HepG2 (cell line): ENCODE results near the gene PLEKHA3. TPM values are rescaled to one million over a fixed set of nuclear protein-coding genes. Genes with fewer than 3 reads are reported as not detected.

ENCODE experiments used
- GPBP1L1 ChIP-seq: sonication (generic); formaldehyde crosslinking; IDR thresholded peaks from 2 replicates; pipeline ENCODE4 v1.5.0; 2020; ENCODE audit warnings: mild to moderate bottlenecking, missing genetic modification reagents
- HDAC6 ChIP-seq: fragments of 200-600 bp; sonication (generic); IDR thresholded peaks from 2 replicates; pipeline ENCODE4 v1.7.0; 2017; ENCODE audit warnings: mild to moderate bottlenecking, antibody characterized with exemption, low read length, low read depth
- KLF11 ChIP-seq: IDR thresholded peaks from 2 replicates; pipeline ENCODE4 v1.6.1; 2016; ENCODE audit warnings: missing compliant biosample characterization
- MED1 ChIP-seq: sonication (generic); formaldehyde crosslinking; IDR thresholded peaks from 2 replicates; pipeline ENCODE4 v1.4.0; 2020; ENCODE audit warnings: missing genetic modification reagents
- NCOR1 ChIP-seq: fragments of 200-600 bp; sonication (generic); IDR thresholded peaks from 2 replicates; pipeline ENCODE4 v1.7.0; 2017; ENCODE audit warnings: antibody characterized with exemption, low read length, borderline replicate concordance
- ZBTB7A ChIP-seq: sonication (generic); formaldehyde crosslinking; IDR thresholded peaks from 2 replicates; pipeline ENCODE4 v1.8.0; 2022; ENCODE audit warnings: mild to moderate bottlenecking, missing genetic modification reagents
- ZMYM4 ChIP-seq: sonication (generic); formaldehyde crosslinking; IDR thresholded peaks from 2 replicates; pipeline ENCODE4 v1.8.1; 2023; ENCODE audit warnings: mild to moderate bottlenecking, missing genetic modification reagents
- ZNF143 ChIP-seq: sonication (generic); formaldehyde crosslinking; IDR thresholded peaks from 2 replicates; pipeline ENCODE4 v1.4.0; 2020; ENCODE audit warnings: missing genetic modification reagents
- ZNF644 ChIP-seq: IDR thresholded peaks from 2 replicates; pipeline ENCODE4 v1.6.1; 2016; ENCODE audit warnings: low read depth
- ZNF670 ChIP-seq: sonication (generic); formaldehyde crosslinking; IDR thresholded peaks from 2 replicates; pipeline ENCODE4 v1.8.0; 2022; ENCODE audit warnings: mild to moderate bottlenecking, missing genetic modification reagents, borderline replicate concordance
- ZNF780A ChIP-seq: sonication (generic); formaldehyde crosslinking; IDR thresholded peaks from 2 replicates; pipeline ENCODE4 v1.8.0; 2022; ENCODE audit warnings: mild to moderate bottlenecking, missing genetic modification reagents, moderate library complexity
- polyA plus RNA-seq, 8 experiments: library from polyadenylated mRNA; depleted of rRNA in 3 of 8; stranded (reverse) in 7 of 8; unstranded in 1 of 8; fragments of >200 nt; fragmentation: Illumina TruSeq in 4 of 8; extraction: Trizol in 4 of 8; gene quantifications; 2 replicates each; pipeline versions ENCODE4 v1.2.1 to v1.2.3, GENCODE V29; 2011 to 2016; ENCODE audit warnings: low read depth in 4 of 8, missing spikeins in 1 of 8, mixed read lengths in 1 of 8; ENCODE audit not compliant: insufficient read depth in 1 of 8
- total RNA-seq, 5 experiments: library from RNA; depleted of rRNA; stranded (reverse); fragments of >200 nt; fragmentation: Illumina TruSeq; extraction: Trizol; gene quantifications; 2 replicates each; pipeline ENCODE4 v1.2.3, GENCODE V29; 2016; ENCODE audit warnings: low read depth in 1 of 5
- TF ChIP-seq, protein P1 (sequence below): sonication (generic); formaldehyde crosslinking; IDR thresholded peaks from 2 replicates; pipeline ENCODE4 v1.4.0; 2020; ENCODE audit warnings: mild to moderate bottlenecking, missing genetic modification reagents
- TF ChIP-seq, protein P2 (sequence below): sonication (generic); formaldehyde crosslinking; IDR thresholded peaks from 2 replicates; pipeline ENCODE4 v1.8.1; 2023; ENCODE audit warnings: missing genetic modification reagents, mild to moderate bottlenecking, borderline replicate concordance
- TF ChIP-seq, protein P3 (sequence below): sonication (generic); formaldehyde crosslinking; IDR thresholded peaks from 2 replicates; pipeline ENCODE4 v1.4.0; 2020; ENCODE audit warnings: low read depth, missing genetic modification reagents

PLEKHA3 gene
- total and polyA plus RNA-seq, 2 of the 13 experiments (the other 11 are each of a cell fraction or from before 2014, with no cell fraction given), result 11.7 to 23.1 TPM

GRCh38 chr2:178522950-178523595, 42.8 kb downstream of the PLEKHA3 start (continued):
- TF ChIP-seq, protein P1, sequence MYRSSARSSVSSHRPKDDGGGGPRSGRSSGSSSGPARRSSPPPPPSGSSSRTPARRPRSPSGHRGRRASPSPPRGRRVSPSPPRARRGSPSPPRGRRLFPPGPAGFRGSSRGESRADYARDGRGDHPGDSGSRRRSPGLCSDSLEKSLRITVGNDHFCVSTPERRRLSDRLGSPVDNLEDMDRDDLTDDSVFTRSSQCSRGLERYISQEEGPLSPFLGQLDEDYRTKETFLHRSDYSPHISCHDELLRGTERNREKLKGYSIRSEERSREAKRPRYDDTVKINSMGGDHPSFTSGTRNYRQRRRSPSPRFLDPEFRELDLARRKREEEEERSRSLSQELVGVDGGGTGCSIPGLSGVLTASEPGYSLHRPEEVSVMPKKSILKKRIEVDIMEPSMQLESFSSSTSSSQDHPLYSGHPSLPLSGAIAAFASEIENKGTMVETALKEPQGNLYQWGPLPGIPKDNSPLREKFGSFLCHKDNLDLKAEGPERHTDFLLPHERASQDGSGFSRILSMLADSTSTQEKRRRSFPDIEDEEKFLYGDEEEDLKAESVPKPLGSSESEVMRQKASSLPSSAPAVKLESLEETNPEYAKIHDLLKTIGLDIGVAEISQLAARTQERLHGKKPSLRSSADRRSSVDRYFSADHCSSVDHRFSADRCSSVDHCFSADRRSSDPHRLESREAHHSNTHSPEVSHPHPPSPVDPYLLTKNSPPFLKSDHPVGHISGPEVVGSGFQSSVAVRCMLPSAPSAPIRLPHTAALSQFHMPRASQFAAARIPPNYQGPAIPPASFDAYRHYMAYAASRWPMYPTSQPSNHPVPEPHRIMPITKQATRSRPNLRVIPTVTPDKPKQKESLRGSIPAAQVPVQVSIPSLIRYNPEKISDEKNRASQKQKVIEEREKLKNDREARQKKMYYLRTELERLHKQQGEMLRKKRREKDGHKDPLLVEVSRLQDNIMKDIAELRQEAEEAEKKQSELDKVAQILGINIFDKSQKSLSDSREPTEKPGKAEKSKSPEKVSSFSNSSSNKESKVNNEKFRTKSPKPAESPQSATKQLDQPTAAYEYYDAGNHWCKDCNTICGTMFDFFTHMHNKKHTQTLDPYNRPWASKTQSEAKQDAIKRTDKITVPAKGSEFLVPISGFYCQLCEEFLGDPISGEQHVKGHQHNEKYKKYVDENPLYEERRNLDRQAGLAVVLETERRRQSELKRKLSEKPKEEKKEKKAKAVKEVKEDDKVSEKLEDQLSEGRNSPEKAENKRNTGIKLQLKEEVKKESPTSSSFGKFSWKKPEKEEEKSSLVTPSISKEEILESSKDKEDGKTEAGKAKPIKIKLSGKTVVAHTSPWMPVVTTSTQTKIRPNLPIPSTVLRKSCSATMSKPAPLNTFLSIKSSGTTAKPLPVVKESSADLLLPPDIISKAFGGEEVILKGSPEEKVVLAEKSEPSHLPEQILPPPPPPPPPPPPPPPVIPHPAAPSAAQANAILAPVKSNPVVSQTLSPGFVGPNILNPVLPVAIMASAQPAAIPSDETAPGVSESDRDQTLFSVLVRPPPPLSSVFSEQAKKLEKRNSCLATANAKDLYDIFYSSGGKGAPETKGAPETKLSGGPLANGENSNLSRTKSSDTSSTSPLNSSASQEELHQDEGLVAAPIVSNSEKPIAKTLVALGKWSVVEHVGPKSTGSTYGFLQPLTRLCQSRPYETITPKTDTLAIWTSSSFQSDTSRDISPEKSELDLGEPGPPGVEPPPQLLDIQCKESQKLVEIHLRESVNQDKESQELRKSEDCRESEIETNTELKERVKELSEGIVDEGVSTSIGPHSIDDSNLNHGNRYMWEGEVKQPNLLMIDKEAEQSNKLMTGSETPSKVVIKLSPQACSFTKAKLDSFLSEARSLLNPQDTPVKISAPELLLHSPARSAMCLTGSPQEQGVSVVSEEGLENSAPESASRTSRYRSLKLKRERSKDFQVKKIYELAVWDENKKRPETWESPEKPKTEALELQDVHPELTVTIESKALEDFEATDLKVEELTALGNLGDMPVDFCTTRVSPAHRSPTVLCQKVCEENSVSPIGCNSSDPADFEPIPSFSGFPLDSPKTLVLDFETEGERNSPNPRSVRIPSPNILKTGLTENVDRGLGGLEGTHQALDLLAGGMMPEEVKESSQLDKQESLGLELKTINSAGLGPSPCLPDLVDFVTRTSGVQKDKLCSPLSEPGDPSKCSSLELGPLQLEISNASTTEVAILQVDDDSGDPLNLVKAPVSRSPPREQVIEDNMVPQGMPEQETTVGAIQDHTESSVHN, result no peak
- TF ChIP-seq ZNF670 (CRISPR knock-in tag), result no peak
- TF ChIP-seq ZNF143 (CRISPR knock-in tag), result no peak; the same call in 1 of the 2 replicates
- no peak for TF ChIP-seq ZNF780A (CRISPR knock-in tag)
- TF ChIP-seq GPBP1L1 (CRISPR knock-in tag), result no peak
- TF ChIP-seq, protein P2, sequence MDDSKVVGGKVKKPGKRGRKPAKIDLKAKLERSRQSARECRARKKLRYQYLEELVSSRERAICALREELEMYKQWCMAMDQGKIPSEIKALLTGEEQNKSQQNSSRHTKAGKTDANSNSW (CRISPR knock-in tag), result peak; percentile 26; the same call in 1 of the 2 replicates
- TF ChIP-seq MED1 (CRISPR knock-in tag), result peak; percentile 31; the same call in 1 of the 2 replicates
- no peak for TF ChIP-seq ZBTB7A (CRISPR knock-in tag)
- TF ChIP-seq, protein P3, sequence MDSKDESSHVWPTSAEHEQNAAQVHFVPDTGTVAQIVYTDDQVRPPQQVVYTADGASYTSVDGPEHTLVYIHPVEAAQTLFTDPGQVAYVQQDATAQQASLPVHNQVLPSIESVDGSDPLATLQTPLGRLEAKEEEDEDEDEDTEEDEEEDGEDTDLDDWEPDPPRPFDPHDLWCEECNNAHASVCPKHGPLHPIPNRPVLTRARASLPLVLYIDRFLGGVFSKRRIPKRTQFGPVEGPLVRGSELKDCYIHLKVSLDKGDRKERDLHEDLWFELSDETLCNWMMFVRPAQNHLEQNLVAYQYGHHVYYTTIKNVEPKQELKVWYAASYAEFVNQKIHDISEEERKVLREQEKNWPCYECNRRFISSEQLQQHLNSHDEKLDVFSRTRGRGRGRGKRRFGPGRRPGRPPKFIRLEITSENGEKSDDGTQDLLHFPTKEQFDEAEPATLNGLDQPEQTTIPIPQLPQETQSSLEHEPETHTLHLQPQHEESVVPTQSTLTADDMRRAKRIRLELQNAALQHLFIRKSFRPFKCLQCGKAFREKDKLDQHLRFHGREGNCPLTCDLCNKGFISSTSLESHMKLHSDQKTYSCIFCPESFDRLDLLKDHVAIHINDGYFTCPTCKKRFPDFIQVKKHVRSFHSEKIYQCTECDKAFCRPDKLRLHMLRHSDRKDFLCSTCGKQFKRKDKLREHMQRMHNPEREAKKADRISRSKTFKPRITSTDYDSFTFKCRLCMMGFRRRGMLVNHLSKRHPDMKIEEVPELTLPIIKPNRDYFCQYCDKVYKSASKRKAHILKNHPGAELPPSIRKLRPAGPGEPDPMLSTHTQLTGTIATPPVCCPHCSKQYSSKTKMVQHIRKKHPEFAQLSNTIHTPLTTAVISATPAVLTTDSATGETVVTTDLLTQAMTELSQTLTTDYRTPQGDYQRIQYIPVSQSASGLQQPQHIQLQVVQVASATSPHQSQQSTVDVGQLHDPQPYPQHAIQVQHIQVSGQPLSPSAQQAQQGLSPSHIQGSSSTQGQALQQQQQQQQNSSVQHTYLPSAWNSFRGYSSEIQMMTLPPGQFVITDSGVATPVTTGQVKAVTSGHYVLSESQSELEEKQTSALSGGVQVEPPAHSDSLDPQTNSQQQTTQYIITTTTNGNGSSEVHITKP, result no peak
- TF ChIP-seq ZMYM4 (CRISPR knock-in tag), result peak; percentile 97
- no peak for TF ChIP-seq KLF11 (CRISPR knock-in tag)
- TF ChIP-seq HDAC6, result no peak
- TF ChIP-seq NCOR1, result no peak
- TF ChIP-seq ZNF644 (CRISPR knock-in tag), result peak; percentile 58; the same call in 1 of the 2 replicates
